ENCODE data around the gene SRBD1.

The SRBD1 gene

GRCh38 chr2:45631955-45632354 is 20.9 kb upstream of the SRBD1 start:
- no peak for DNase-seq (ENCODE audit: low read depth)

- no peak for DNase-seq (ENCODE audit: low read depth)
These were observed 20.3 kb upstream of the SRBD1 start for GRCh38 chr2:45631319-45631718.

- DNase-seq (ENCODE audit: low read depth): no peak
These were observed 18.9 kb upstream of the SRBD1 start for GRCh38 chr2:45629971-45630370.

DNA sequence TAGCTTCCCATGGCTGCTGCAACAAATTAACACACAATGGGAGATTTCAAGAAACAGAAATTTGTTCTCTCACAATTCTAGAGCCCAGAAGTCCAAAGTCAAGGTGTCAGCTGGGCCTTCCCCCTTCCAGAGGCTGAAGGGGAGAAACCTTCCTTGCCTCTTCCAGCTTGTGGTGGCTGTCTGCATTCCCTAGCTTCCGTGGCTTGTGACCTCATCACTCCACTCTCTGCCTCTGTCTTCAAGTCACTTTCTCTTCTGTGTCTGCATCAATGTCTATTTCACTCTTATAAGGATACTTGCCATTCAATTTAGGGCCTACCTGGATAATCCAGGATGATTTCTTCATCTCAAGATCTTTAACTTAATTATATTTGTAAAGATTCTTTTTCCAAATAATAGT is 16.8 kb upstream of the SRBD1 start:
- no peak for DNase-seq (ENCODE audit: low read depth)

DNA sequence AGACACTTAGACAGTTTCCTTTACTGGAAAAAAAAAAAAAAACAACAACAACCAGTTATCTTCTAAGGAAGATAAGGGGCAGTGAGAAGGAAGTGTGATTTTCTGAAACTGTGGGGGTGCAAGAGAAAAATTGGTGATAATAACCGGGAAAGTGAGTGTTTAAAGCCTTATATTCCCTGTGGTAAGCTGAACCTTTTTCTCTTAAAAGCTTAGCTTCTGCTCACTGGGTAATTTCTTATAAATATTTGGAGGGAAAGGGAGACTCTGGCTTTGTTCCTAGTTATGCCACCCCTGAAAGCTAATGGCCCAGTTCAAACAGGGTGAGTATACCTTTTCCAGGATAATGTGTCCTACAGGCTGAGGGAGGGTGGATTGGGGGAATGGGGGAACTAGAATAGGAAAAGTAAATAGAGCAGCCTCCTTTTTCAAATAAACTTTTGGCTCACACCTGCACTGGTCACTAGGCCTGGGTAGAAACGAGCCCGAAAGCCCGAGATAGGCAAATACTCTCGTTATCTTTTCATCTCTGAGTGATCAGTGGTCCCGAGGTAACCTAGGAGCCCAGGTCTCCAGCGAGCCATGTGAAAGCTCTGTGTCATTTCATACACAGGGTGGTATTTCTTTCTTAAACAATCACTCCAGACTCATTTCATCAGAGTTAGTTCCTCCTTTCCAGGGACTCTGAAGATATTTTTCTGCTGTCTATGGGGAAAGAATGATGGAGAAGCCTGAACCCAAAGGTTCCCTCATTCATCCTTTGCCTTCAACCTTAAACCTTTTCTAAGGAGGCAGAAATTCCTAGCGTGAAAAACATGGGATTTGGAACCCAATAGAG is 15.5 kb upstream of the SRBD1 start:
- DNase-seq (ENCODE audit: low read depth): no peak

DNA sequence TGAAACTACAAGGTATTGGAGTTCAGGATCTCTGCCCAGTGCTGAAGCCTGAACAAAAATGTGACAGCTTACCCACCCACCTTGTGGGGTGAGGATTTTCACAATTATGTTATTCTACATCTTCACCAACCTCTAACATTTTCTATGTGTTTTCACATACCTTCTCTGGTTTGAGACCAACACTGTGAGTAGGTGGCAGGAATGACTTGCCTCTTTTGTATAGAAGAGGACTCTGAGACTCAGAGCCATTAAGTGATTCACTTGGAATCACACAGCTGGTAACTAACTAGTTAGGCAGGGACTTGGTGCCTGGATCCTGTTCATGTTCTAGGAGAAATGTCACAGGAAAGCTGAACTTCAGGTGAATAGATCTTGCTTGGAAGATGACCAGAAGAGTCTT is 14.8 kb upstream of the SRBD1 start:
- DNase-seq (ENCODE audit: low read depth): no peak

DNA sequence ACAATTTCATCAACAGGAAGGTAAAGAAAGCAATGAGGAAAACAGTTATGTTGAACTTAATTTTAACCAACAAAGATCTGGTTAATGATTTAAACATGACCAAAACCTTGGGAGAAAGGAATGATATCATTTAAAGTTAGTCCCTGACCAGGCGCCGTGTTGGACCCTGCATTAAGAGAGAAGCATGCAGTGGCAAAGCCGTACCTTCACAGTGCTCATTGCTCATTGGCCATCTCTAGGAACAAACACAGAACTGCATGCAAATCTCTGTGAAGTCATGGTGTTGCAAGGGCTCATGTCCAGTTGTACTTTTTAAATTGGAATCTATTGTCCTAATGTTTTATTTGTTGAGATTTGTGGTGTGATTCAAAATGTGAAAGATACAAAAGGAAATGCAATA is 12.0 kb upstream of the SRBD1 start:
- no peak for DNase-seq (ENCODE audit: low read depth)

- no peak for DNase-seq (ENCODE audit: low read depth)
These were observed 11.4 kb upstream of the SRBD1 start for GRCh38 chr2:45622336-45623075.

DNA sequence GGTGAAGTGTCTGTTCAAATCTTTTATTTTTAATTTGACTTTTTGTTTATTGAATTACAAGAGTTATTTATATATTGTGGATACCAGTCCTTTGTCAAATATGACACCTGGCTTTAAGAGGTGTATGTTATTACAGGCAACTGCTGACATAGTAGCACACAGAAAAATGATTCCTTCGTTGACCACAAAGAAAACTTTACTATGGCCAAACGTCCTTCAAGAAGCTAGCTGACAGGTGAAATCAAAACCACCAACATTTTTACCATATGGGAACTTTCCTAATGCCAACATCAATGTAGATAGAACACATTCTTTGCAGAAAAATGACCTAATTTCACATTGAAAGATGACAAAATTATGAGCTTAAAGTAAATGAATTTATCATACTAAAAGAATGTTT is 6.4 kb upstream of the SRBD1 start:
- DNase-seq (ENCODE audit: low read depth): no peak

DNA sequence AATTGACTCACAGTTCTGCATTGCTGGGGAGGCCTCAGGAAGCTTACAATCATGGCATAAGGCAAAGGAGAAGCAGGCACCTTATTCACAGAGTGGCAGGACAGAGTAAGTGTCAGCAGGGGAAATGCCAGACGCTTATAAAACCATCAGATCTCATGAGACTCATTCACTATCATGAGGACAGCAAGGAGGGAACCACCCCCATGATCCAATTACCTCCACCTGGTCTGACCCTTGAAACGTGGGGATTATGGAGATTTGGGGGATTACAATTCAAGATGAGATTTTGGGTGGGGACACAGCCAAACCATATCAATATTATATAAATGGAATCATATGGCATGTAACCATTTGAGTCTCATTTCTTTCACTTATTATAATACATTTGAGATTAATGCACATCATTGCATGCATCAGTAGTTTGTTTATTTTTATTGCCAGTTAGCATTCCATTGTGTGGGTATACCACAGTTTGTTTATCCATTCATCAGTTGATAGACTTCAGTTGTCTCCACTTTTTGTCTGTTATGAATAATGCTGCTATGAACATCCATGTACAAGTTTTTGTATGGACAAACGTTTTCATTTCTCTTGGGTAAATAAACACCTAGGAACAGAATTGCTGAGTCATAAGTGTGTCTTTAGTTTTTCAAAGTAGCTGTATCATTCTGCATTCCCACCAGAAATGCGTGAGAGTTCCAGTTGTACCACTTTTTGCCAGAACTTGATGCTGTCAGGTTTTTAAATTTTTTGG is 5.8 kb upstream of the SRBD1 start:
- no peak for DNase-seq (ENCODE audit: low read depth)

DNA sequence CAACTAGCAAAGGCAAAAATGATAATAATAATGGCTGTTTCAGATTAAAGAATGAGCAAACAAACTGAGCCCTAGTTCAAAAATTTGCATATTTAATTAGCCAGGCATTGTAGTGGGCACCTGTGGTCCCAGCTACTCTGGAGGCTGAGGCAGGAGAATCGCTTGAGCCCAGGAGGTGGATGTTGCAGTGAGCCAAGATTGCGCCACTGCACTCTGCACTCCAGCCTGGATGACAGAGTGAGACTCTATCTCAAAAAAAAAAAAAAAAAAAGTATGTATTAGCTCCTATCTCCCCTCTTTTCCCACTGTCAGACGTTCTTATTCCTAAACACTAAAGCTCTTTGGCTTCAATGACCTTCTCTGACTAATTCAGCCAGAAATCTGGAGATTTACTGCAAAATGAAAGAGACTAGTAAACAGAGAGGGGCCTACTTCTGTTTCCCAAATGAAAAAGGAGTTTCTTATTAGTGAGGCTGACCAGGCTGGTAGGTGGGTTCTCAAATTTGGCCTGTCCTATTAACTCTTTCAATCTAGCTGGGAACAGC is 3.9 kb upstream of the SRBD1 start:
- no peak for DNase-seq (ENCODE audit: low read depth)

- no peak for DNase-seq (ENCODE audit: low read depth)
These were observed 3.3 kb upstream of the SRBD1 start for GRCh38 chr2:45614330-45614729.

DNA sequence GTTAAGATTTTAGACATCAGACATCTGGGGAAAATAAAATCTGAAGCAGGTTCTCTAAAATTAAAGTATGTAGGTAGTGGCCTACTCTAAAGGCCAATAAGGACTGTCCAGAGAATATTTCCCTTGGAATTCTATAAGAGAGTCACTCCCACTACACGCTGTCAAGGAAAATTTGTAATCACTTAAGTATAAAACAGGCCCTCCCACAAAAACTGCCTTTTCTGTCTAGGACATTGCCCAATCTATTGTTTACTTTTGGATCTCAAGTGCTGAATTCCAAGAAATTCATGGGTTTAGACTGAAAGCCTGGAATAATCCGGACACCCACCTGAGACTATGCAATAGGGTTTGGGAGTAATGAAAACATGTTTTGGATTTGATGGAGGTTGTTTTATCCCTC is 1.7 kb upstream of the SRBD1 start:
- no peak for DNase-seq (ENCODE audit: low read depth)

DNA sequence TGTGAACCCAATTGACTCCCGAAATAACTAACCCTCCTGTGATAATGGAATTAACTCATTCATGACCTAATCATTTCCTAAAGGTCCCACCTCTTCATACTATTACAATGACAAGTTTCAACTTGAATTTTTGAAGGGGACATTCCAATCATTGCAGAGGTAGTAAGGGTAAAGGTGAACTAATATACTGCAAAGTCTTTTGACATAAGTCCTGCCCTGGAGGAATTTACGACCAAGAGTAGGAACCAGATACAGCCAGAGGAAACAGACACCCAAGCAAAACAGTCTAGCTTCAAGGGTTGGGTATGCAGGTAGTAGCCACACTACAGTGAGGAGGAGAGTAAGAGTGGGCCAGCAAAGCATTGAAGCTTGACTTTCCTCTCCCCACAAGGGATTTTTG is 1.2 kb upstream of the SRBD1 start:
- no peak for DNase-seq (ENCODE audit: low read depth)

DNA sequence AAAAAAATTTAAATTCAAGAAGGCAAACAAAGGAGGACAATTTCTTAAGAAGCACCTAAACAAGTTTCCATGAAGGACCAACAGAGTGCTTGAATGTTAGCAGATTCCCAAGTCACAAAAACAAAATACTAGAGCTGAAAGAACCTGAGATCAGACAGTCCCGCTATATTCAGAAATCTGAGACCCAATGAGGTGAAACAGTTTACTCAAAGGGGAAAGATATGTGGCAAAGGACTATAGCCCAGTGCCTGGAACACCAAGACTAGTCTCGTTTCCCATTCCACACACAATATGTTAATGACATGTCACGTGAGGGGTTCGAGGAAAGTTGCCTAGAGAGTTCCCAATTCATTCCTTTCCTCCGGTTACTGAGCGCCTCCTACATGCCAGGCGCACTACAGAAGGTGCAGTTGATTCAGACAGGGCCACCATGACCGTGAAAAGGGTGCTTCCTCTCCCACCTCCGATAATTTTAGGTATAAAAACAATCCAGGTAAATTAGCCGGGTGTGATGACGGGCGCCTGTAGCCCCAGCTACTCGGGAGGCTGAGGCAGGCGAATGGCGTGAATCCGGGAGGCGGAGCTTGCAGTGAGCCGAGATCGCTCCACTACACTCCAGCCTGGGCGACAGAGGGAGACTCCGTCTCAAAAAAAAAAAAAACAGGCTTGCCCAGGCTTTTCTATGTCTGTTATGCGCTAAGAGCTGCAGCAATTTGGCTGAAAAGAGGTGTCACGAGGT is 617 bp downstream of the SRBD1 start:
- peak; percentile 13 for DNase-seq (ENCODE audit: low read depth)

- DNase-seq (ENCODE audit: low read depth): no peak
These were observed 3.4 kb downstream of the SRBD1 start for GRCh38 chr2:45607701-45608100.

DNA sequence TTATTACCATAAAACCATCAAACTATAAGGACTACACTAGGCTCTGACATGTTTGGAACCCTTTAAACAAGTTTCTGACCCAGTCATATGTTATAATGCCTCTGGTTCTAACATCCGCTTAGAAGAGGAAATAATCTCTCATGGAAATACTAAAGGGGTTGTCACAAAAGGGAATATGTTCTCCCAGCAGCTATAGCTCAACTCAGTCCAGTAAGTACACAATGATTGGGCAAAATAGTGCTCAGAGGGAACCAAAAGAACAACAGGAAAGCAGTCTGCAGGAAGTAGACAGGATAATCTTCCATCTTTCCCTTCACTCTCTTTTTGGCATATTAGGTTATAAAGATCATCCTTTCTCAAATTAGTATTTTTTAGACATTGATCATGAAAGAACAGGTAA is 4.3 kb downstream of the SRBD1 start:
- DNase-seq (ENCODE audit: low read depth): no peak

- DNase-seq (ENCODE audit: low read depth): no peak
These were observed 6.0 kb downstream of the SRBD1 start for GRCh38 chr2:45605116-45605515.

- DNase-seq (ENCODE audit: low read depth): no peak
These were observed 8.4 kb downstream of the SRBD1 start for GRCh38 chr2:45602624-45603023.

DNA sequence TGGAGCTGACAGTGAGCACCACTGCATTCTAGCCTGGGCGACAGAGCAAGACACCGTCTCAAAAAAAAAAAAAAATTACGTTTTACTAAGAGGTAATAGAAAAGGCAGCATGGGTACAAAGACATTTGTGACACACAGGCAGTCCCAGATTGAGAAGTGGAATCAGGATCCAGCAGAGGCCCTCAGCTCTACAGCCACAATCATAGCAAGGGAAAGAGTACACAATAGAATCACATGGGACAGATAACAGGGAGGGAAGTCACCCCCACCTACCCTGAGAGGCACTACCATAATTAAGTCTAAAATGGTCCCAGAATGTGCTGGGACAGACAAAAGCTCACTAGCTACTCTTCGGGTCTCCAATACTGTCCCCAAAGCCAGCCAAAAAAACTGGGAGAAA is 12.5 kb downstream of the SRBD1 start:
- DNase-seq (ENCODE audit: low read depth): no peak

- no peak for DNase-seq (ENCODE audit: low read depth)
These were observed 14.3 kb downstream of the SRBD1 start for GRCh38 chr2:45596761-45597160.
